Keratinocyte (primary cell): Measurements from ENCODE around the gene NGRN. TPM values are rescaled to one million over a fixed set of nuclear protein-coding genes. Genes with fewer than 3 reads are reported as not detected.

Experiments used
- DNase-seq: peaks from one replicate; pipeline ENCODE4 v3.0.0-alpha.2; 2011; ENCODE audit warnings: low read depth, missing footprints, low spot score
- FAIRE-seq: peaks from 2 replicates; lab custom pipeline; 2011; peaks lifted over from hg19 to GRCh38; lab: Jason Lieb, UNC
- H2AFZ ChIP-seq: 2 replicates; pipeline ENCODE4 v1.6.0; 2012; ENCODE audit warnings: low read length, control low read depth, inconsistent platforms; ENCODE audit not compliant: control insufficient read depth
- H3K27ac ChIP-seq: 2 replicates; pipeline ENCODE4 v1.5.1; 2011; ENCODE audit warnings: low read length; ENCODE audit not compliant: control insufficient read depth, insufficient read depth
- H3K27me3 ChIP-seq: 3 replicates; pipeline ENCODE4 v1.6.0; 2011; ENCODE audit warnings: low read length; ENCODE audit not compliant: control insufficient read depth, insufficient read depth; ENCODE audit errors: extremely low read depth
- H3K36me3 ChIP-seq, 2 experiments: 2 replicates in 1 of 2; 3 replicates in 1 of 2; pipeline ENCODE4 v1.5.1; 2011; ENCODE audit warnings: low read length in 2 of 2, mild to moderate bottlenecking in 1 of 2; ENCODE audit not compliant: control insufficient read depth in 2 of 2, insufficient read depth in 2 of 2; ENCODE audit errors: extremely low read depth in 1 of 2
- H3K4me1 ChIP-seq: 3 replicates; pipeline ENCODE4 v1.5.1; 2011; ENCODE audit warnings: low read length; ENCODE audit not compliant: control insufficient read depth, insufficient read depth; ENCODE audit errors: extremely low read depth
- H3K4me2 ChIP-seq: 3 replicates; pipeline ENCODE4 v1.6.0; 2011; ENCODE audit warnings: low read depth, low read length; ENCODE audit not compliant: control insufficient read depth, insufficient read depth; ENCODE audit errors: extremely low read depth
- H3K4me3 ChIP-seq, 3 experiments: fragments of 200-600 bp in 1 of 3; sonication (generic) in 1 of 3; 2 replicates in 2 of 3; 3 replicates in 1 of 3; pipeline ENCODE4 v1.5.1; 2011 to 2016; ENCODE audit warnings: low read length in 3 of 3, mild to moderate bottlenecking in 3 of 3, control low read depth in 2 of 3, inconsistent platforms in 1 of 3, low read depth in 1 of 3, mixed read lengths in 1 of 3, mixed run types in 1 of 3, moderate library complexity in 1 of 3; ENCODE audit not compliant: control insufficient read depth in 2 of 3, insufficient read depth in 2 of 3; ENCODE audit errors: extremely low read depth in 1 of 3
- H3K79me2 ChIP-seq: 2 replicates; pipeline ENCODE4 v1.6.0; 2012; ENCODE audit warnings: low read length; ENCODE audit not compliant: control insufficient read depth, insufficient read depth
- H3K9ac ChIP-seq: 3 replicates; pipeline ENCODE4 v1.6.0; 2011; ENCODE audit warnings: low read length; ENCODE audit not compliant: control insufficient read depth, insufficient read depth; ENCODE audit errors: extremely low read depth
- H3K9me1 ChIP-seq: 3 replicates; pipeline ENCODE4 v1.6.0; 2011; ENCODE audit warnings: low read length; ENCODE audit not compliant: control insufficient read depth, insufficient read depth; ENCODE audit errors: extremely low read depth
- H3K9me3 ChIP-seq: 2 replicates; pipeline ENCODE4 v1.5.1; 2012; ENCODE audit warnings: low read depth, low read length; ENCODE audit not compliant: control insufficient read depth
- H4K20me1 ChIP-seq: 3 replicates; pipeline ENCODE4 v1.6.0; 2011; ENCODE audit warnings: low read length; ENCODE audit not compliant: control insufficient read depth, insufficient read depth; ENCODE audit errors: extremely low read depth
- CTCF ChIP-seq, 3 experiments: IDR thresholded peaks in 1 of 3; conservative IDR thresholded peaks in 1 of 3; optimal IDR thresholded peaks in 1 of 3; 2 replicates in 2 of 3; 3 replicates in 1 of 3; pipeline versions ENCODE3 to v1.5.1; 2011; ENCODE audit warnings: low read length in 3 of 3, mild to moderate bottlenecking in 3 of 3, moderate library complexity in 2 of 3, control low read depth in 1 of 3, inconsistent platforms in 1 of 3; ENCODE audit not compliant: insufficient read depth in 2 of 3; ENCODE audit errors: extremely low read depth in 1 of 3
- EZH2 ChIP-seq: IDR thresholded peaks from one replicate; pipeline ENCODE4 v1.6.1; 2012; ENCODE audit warnings: inconsistent platforms, mild to moderate bottlenecking, low read length, moderate library complexity
- dilution Hi-C: fragments of 300-500 bp; cut with MboI; formaldehyde crosslinking; loops from one replicate; pipeline ENCODE4 v1.7.0; 2020; ENCODE audit warnings: low sequenced_read_pairs; ENCODE audit not compliant: extremely low pct_ligation_motif_present
- polyA minus RNA-seq, 3 experiments: library from RNA; depleted of rRNA, polyadenylated mRNA; stranded (reverse); fragments of >200 nt; gene quantifications; 1 replicate in 1 of 3; 2 replicates in 1 of 3; 3 replicates in 1 of 3; pipeline ENCODE4 v1.2.3, GENCODE V29; 2011
- polyA plus RNA-seq, 5 experiments: library from polyadenylated mRNA; depleted of rRNA in 3 of 5; stranded (reverse) in 3 of 5; stranded (forward) in 1 of 5; unstranded in 1 of 5; fragments of >200 nt; gene quantifications; 1 replicate in 1 of 5; 2 replicates in 3 of 5; 3 replicates in 1 of 5; pipeline versions ENCODE4 v1.2.1 to v1.2.3, GENCODE V29; 2011 to 2012; ENCODE audit warnings: missing spikeins in 2 of 5, low read depth in 1 of 5, low replicate concordance in 1 of 5

NGRN gene
- polyA plus RNA-seq (46.3 to 60.0 TPM (median 54.9 TPM) in 3 replicates), polyA minus RNA-seq (17.5 to 25.9 TPM (median 21.8 TPM) in 3 replicates)
- 47.4 TPM for polyA plus RNA-seq (2011; ENCODE audit: low read depth)
- polyA plus RNA-seq (2011; cell fraction: cytosol; rRNA removed), result 61.7 and 79.7 TPM in 2 replicates
- polyA plus RNA-seq (2011; cell fraction: nucleus; rRNA removed), result 34.7 and 36.9 TPM in 2 replicates
- 41.3 and 78.4 TPM in 2 replicates for polyA plus RNA-seq (2012; ENCODE audit: low replicate concordance)
- 26.7 TPM for polyA minus RNA-seq (2011; cell fraction: cytosol; rRNA and poly(A)+ RNA removed)
- polyA minus RNA-seq (2011; cell fraction: nucleus; rRNA and poly(A)+ RNA removed), result 9.2 and 12.5 TPM in 2 replicates

- peaks cover 3% of the 10 kb centered on the region for H3K9me1 ChIP-seq
- H4K20me1 ChIP-seq, result peaks cover 3% of the 10 kb centered on the region
- H3K9ac ChIP-seq, result peak within 1 kb of the TSS; percentile 88
- H3K27ac ChIP-seq, result peak within 1 kb of the TSS; percentile 88
- H3K4me3 ChIP-seq, result peak within 1 kb of the TSS; percentile 69 to 94 (median 77)
- TF ChIP-seq CTCF (optimal IDR thresholded peaks at IDR 0.05 in 1 of 3, IDR thresholded peaks at IDR 0.05 in 1 of 3, conservative IDR thresholded peaks at IDR 0.05 in 1 of 3; ENCODE audit: extremely low read depth in 1 of 3, insufficient read depth in 2 of 3, low read length in 3 of 3) (no peak), EZH2 (no peak)
- H3K4me2 ChIP-seq, result peak within 1 kb of the TSS; percentile 99
- H3K4me1 ChIP-seq, result peaks cover 42% of the 10 kb centered on the region
- no peaks in the 10 kb centered on the region for H3K27me3 ChIP-seq
- H2AFZ ChIP-seq, result peak within 1 kb of the TSS; percentile 100
- dilution Hi-C loops, result no loop called here
- peaks cover 43% of the 10 kb centered on the region for H3K79me2 ChIP-seq
- peaks cover 2 to 20% of the 10 kb centered on the region in 2 experiments for H3K36me3 ChIP-seq
- FAIRE-seq (peak; percentile 51), DNase-seq (no peak)
- no peaks in the 10 kb centered on the region for H3K9me3 ChIP-seq
Measured at GRCh38 chr15:90265271-90266060, at the start of gene NGRN. NGRN (plus strand) TSS chr15:90265672; CDS start chr15:90265713, 41 bp downstream.

GRCh38 chr15:90217671-90218394, 47.6 kb upstream of the NGRN start:
- H3K9me1 ChIP-seq, result peaks cover 4% of the 10 kb centered on the region
- H3K79me2 ChIP-seq, result peaks cover 61% of the 10 kb centered on the region
- TF ChIP-seq CTCF (optimal IDR thresholded peaks at IDR 0.05 in 1 of 3, IDR thresholded peaks at IDR 0.05 in 1 of 3, conservative IDR thresholded peaks at IDR 0.05 in 1 of 3; ENCODE audit: extremely low read depth in 1 of 3, insufficient read depth in 2 of 3, low read length in 3 of 3), result no peak
- TF ChIP-seq EZH2, result no peak
- dilution Hi-C loops, result no loop called here
- H3K4me3 ChIP-seq, result no peak overlapping the region
- H3K4me1 ChIP-seq, result peaks cover 34% of the 10 kb centered on the region
- no peak overlapping the region for H3K27ac ChIP-seq
- DNase-seq (no peak), FAIRE-seq (peak; percentile 36)
- H2AFZ ChIP-seq, result no peak overlapping the region
- H3K36me3 ChIP-seq, result peaks cover 17 to 51% of the 10 kb centered on the region in 2 experiments
- no peaks in the 10 kb centered on the region for H4K20me1 ChIP-seq
- H3K4me2 ChIP-seq, result no peak overlapping the region
- H3K27me3 ChIP-seq, result no peaks in the 10 kb centered on the region
- H3K9ac ChIP-seq, result no peak overlapping the region
- H3K9me3 ChIP-seq, result no peaks in the 10 kb centered on the region
